Globus pallidus (tissue), 1 donor: ENCODE results near the gene ERVH48-1.
A peak's percentile ranks its signal among the peaks of the same experiment; 100 is the strongest.
"Not testable (repeated sequence)": the region's sequence is repeated elsewhere in the genome, so short reads cannot be mapped to it uniquely, and the experiment has no call there.

ENCODE experiments used
- DNase-seq: peaks from one replicate; pipeline ENCODE4 v3.0.0-alpha.2; 2015; ENCODE audit warnings: low spot score

The ERVH48-1 gene

GRCh38 chr21:42906233-42906632 lies 19.2 kb downstream of the ERVH48-1 start:
- no peak for DNase-seq

GRCh38 chr21:42905195-42905594 lies 20.2 kb downstream of the ERVH48-1 start:
- no peak for DNase-seq

- no peak for DNase-seq
Measured at GRCh38 chr21:42903817-42904216, 21.6 kb downstream of the ERVH48-1 start.

GRCh38 chr21:42900446-42900845 lies 25.0 kb downstream of the ERVH48-1 start:
- no peak for DNase-seq

- peak; percentile 99 for DNase-seq
Measured at GRCh38 chr21:42892931-42893755, 32.3 kb downstream of the ERVH48-1 start, which contains the start of gene NDUFV3. TSS of gene NDUFV3 (plus strand) at chr21:42893309. CDS start at chr21:42893334, 25 bp downstream.

- no peak for DNase-seq
Measured at GRCh38 chr21:42892582-42892930, 32.9 kb downstream of the ERVH48-1 start.

GRCh38 chr21:42887326-42887725 lies 38.1 kb downstream of the ERVH48-1 start:
- DNase-seq = no peak

GRCh38 chr21:42883921-42884320 lies 41.5 kb downstream of the ERVH48-1 start:
- DNase-seq = no peak

GRCh38 chr21:42880352-42880751 lies 45.1 kb downstream of the ERVH48-1 start:
- DNase-seq = no peak

- DNase-seq = peak; percentile 95
Measured at GRCh38 chr21:42878993-42879787, 46.2 kb downstream of the ERVH48-1 start, which contains the start of gene WDR4. TSS of gene WDR4 (minus strand) at chr21:42879539. CDS start at chr21:42879495, 44 bp downstream.

GRCh38 chr21:42878678-42878992 lies 46.8 kb downstream of the ERVH48-1 start:
- DNase-seq = no peak

- not testable (repeated sequence) for DNase-seq
Measured at GRCh38 chr21:42875811-42876210, 49.6 kb downstream of the ERVH48-1 start.

- DNase-seq = no peak
Measured at GRCh38 chr21:42873096-42873495, 52.3 kb downstream of the ERVH48-1 start.

GRCh38 chr21:42868196-42868595 lies 57.2 kb downstream of the ERVH48-1 start:
- DNase-seq = no peak
